ENCODE data around the gene SMIM27. TPM values are rescaled to one million over a fixed set of nuclear protein-coding genes. Genes with fewer than 3 reads are reported as not detected.
A peak's percentile ranks its signal among the peaks of the same experiment; 100 is the strongest.

SMIM27 gene
- total and polyA plus RNA-seq, 2 of the 4 experiments (the other 2 are of a cell fraction): 1.1 to 3.4 TPM

- H3K14ac ChIP-seq (replicated peaks; ENCODE audit: low read depth, low read length): no peak overlapping the region
- H3K36me3 ChIP-seq (ENCODE audit: control insufficient read depth, insufficient read depth, low read length): peaks cover 6% of the 10 kb centered on the region; the same call in 1 of the 2 replicates
- no peak overlapping the region for H2AFZ ChIP-seq (replicated peaks; ENCODE audit: low read length, poor library complexity)
- WGBS, 2 experiments (ENCODE audit: extremely low coverage in 2 of 2, insufficient read length in 1 of 2): no CpG with 5 or more reads among the region's 7 CpGs
- no peak overlapping the region for H3K9ac ChIP-seq (ENCODE audit: low read depth, low read length)
- H2BK20ac ChIP-seq (ENCODE audit: low read depth, low read length): no peak overlapping the region
- TF ChIP-seq SMC3 (IDR thresholded peaks at IDR 0.05; ENCODE audit: low read depth, low read length) (no peak), MAZ (IDR thresholded peaks at IDR 0.05; ENCODE audit: borderline replicate concordance, low read depth, low read length) (no peak), NFE2L2 (IDR thresholded peaks at IDR 0.05; ENCODE audit: low read depth, low read length) (no peak), RFX5 (IDR thresholded peaks at IDR 0.05; ENCODE audit: low read depth, low read length) (no peak), RCOR1 (IDR thresholded peaks at IDR 0.05; ENCODE audit: insufficient replicate concordance, low read length) (no peak), MAFK (IDR thresholded peaks at IDR 0.05; ENCODE audit: low read depth, low read length) (no peak), MXI1 (IDR thresholded peaks at IDR 0.05; ENCODE audit: borderline replicate concordance, low read depth, low read length) (no peak), CEBPB (IDR thresholded peaks at IDR 0.05; ENCODE audit: low read depth, low read length) (no peak), BHLHE40 (IDR thresholded peaks at IDR 0.05; ENCODE audit: low read depth, low read length) (no peak), RAD21 (IDR thresholded peaks at IDR 0.05; ENCODE audit: low read length) (no peak), POLR2A (IDR thresholded peaks at IDR 0.05; ENCODE audit: low read depth, low read length) (no peak), CTCF (conservative IDR thresholded peaks at IDR 0.05; ENCODE audit: low read depth, low read length) (no peak), FOS (IDR thresholded peaks at IDR 0.05; ENCODE audit: low read depth, low read length) (no peak), ELK1 (IDR thresholded peaks at IDR 0.05; ENCODE audit: borderline replicate concordance, low read depth, low read length) (no peak), CHD1 (IDR thresholded peaks at IDR 0.05; ENCODE audit: low read depth, low read length) (no peak)
- POLR2A ChIA-PET (ENCODE audit: unreplicated experiment): no interaction called here
- H3K27me3 ChIP-seq (ENCODE audit: control insufficient read depth, insufficient read depth, low read length): no peaks in the 10 kb centered on the region
- no peaks in the 10 kb centered on the region for H3K9me1 ChIP-seq (ENCODE audit: insufficient read depth, low read length)
- intact Hi-C loops (cut with micrococcal nuclease): loop anchor here (1.0 to 5.0 kb wide), 3 partner anchors 22 to 190 kb away; partner anchors contain the start of genes ACO1, SMIM27 and TOPORS
- no peak overlapping the region for H3K4ac ChIP-seq (ENCODE audit: low read depth, low read length)
- no peak overlapping the region for H3K4me2 ChIP-seq (ENCODE audit: low read depth, low read length)
- H3K18ac ChIP-seq (ENCODE audit: low read depth, low read length): no peak overlapping the region
- H3K4me3 ChIP-seq (ENCODE audit: insufficient read depth, low read depth, low read length): no peak overlapping the region
- no peak overlapping the region for H2BK120ac ChIP-seq (ENCODE audit: low read depth, low read length)
- H3K27ac ChIP-seq (ENCODE audit: insufficient read depth, low read length): no peak overlapping the region
- no peak overlapping the region for H3K56ac ChIP-seq (ENCODE audit: extremely low read depth, insufficient read depth, low read length)
- no peak overlapping the region for H2BK15ac ChIP-seq (ENCODE audit: low read depth, low read length)
- dilution Hi-C loops (cut with HindIII; ENCODE audit: low sequenced_read_pairs, unreplicated experiment): loop anchor here (25.0 kb wide), 1 partner anchor 137 kb away; no protein-coding TSS in a partner anchor
- H4K91ac ChIP-seq (ENCODE audit: insufficient read depth, low read depth, low read length): no peak overlapping the region
- H2BK5ac ChIP-seq (ENCODE audit: low read depth, low read length, poor library complexity, severe bottlenecking): no peak overlapping the region
- peak overlapping the region; percentile 36; the same call in 1 of the 2 replicates for H4K5ac ChIP-seq (ENCODE audit: low read depth, low read length)
- no peak overlapping the region for H3K23ac ChIP-seq (ENCODE audit: low read depth, low read length)
- no peak for ATAC-seq (ENCODE audit: low read depth)
- H2AK9ac ChIP-seq (replicated peaks; ENCODE audit: low read depth, low read length, poor library complexity): no peak overlapping the region
- peaks cover 3% of the 10 kb centered on the region; the same call in 1 of the 2 replicates for H4K20me1 ChIP-seq (ENCODE audit: insufficient read depth, low read length)
- H3K4me1 ChIP-seq (ENCODE audit: control insufficient read depth, insufficient read depth, low read length): no peaks in the 10 kb centered on the region
- BruUV-seq (replicated peaks): no TSS peak
- in situ Hi-C loops (cut with MboI; ENCODE audit: low sequenced_read_pairs): no loop called here
- H2AK5ac ChIP-seq (ENCODE audit: low read depth, low read length): no peak overlapping the region
- DNase-seq: no peak
- H3K9me3 ChIP-seq (ENCODE audit: control insufficient read depth, insufficient read depth, low read length): no peaks in the 10 kb centered on the region
- CTCF ChIA-PET: interaction anchor here (11.5 kb wide), 1 partner anchor 196 kb away, joined by 189 read pairs; no protein-coding TSS in a partner anchor
- H4K8ac ChIP-seq (ENCODE audit: low read depth in 2 of 2, low read length in 2 of 2): peak overlapping the region; percentile 82 to 96
- peaks cover 5 to 13% of the 10 kb centered on the region in 2 experiments; a peak in 2 of 4 replicates for H3K79me1 ChIP-seq (ENCODE audit: low read depth in 1 of 2, low read length in 2 of 2)
Observed at GRCh38 chr9:32573821-32574220, 21.7 kb downstream of the SMIM27 start.

Measured in IMR-90 (cell line).